SK-N-SH (cell line): ENCODE data around the gene MAP1A. TPM values are rescaled to one million over a fixed set of nuclear protein-coding genes. Genes with fewer than 3 reads are reported as not detected.
A peak's percentile ranks its signal among the peaks of the same experiment; 100 is the strongest.

Experiments
- CTCF ChIA-PET: fragments of 300-600, 350-600 bp; formaldehyde crosslinking; extraction: SDS; loops from one replicate; lab custom pipeline; 2021; lab: Yijun Ruan, JAX
- POLR2A ChIA-PET: fragments of 350-600 bp; sonication (Branson Sonifier 250); formaldehyde crosslinking; extraction: SDS; loops from one replicate; lab custom pipeline; 2020; ENCODE audit warnings: antibody characterized with exemption, inconsistent platforms; lab: Yijun Ruan, JAX
- DNase-seq: peaks from one replicate; pipeline ENCODE4 v3.0.0; 2012
- H2AFZ ChIP-seq: fragments of 200-600 bp; sonication (generic); 2 replicates; pipeline ENCODE4 v1.8.1; 2016; ENCODE audit warnings: antibody characterized with exemption, mild to moderate bottlenecking, low read depth
- H3F3A ChIP-seq: fragments of 200-600 bp; sonication (generic); replicated peaks from 2 replicates; pipeline ENCODE3; 2016; ENCODE audit warnings: antibody characterized with exemption, mild to moderate bottlenecking; ENCODE audit not compliant: insufficient read depth
- H3K27ac ChIP-seq, 2 experiments: fragments of 200-500 bp in 1 of 2; fragments of 200-600 bp in 1 of 2; sonication (Bioruptor generic) in 1 of 2; sonication (generic), shearing (Covaris generic) in 1 of 2; 2 replicates each; pipeline versions ENCODE4 v1.5.1 to v1.6.1; 2014 to 2016; ENCODE audit warnings: low read depth in 2 of 2, inconsistent platforms in 1 of 2, low read length in 1 of 2, mild to moderate bottlenecking in 1 of 2, mixed read lengths in 1 of 2
- H3K27me3 ChIP-seq: fragments of 200-600 bp; sonication (generic), shearing (Covaris generic); 2 replicates; pipeline ENCODE4 v1.6.1; 2016; ENCODE audit warnings: mixed run types; ENCODE audit not compliant: insufficient read depth
- H3K36me3 ChIP-seq, 2 experiments: fragments of 200-500 bp in 1 of 2; fragments of 200-600 bp in 1 of 2; sonication (Bioruptor generic) in 1 of 2; sonication (generic) in 1 of 2; replicated peaks in 1 of 2; 2 replicates each; pipeline versions ENCODE3 to v1.5.1; 2014 to 2016; ENCODE audit warnings: low read length in 1 of 2, mild to moderate bottlenecking in 1 of 2; ENCODE audit not compliant: insufficient read depth in 2 of 2, control insufficient read depth in 1 of 2
- H3K4me1 ChIP-seq, 2 experiments: fragments of 200-500 bp in 1 of 2; fragments of 200-600 bp in 1 of 2; sonication (Bioruptor generic) in 1 of 2; sonication (generic), shearing (Covaris generic) in 1 of 2; 2 replicates each; pipeline versions ENCODE4 v1.5.1 to v1.6.1; 2014 to 2016; ENCODE audit warnings: low read depth in 1 of 2, low read length in 1 of 2, mixed run types in 1 of 2; ENCODE audit not compliant: insufficient read depth in 2 of 2, control insufficient read depth in 1 of 2
- H3K4me2 ChIP-seq: fragments of 200-600 bp; sonication (generic), shearing (Covaris generic); 2 replicates; pipeline ENCODE4 v1.6.1; 2017; ENCODE audit warnings: mixed run types
- H3K4me3 ChIP-seq, 2 experiments: fragments of 200-500 bp in 1 of 2; fragments of 200-600 bp in 1 of 2; sonication (Bioruptor generic) in 1 of 2; sonication (generic), shearing (Covaris generic) in 1 of 2; 2 replicates each; pipeline versions ENCODE4 v1.5.1 to v1.8.1; 2014 to 2016; ENCODE audit warnings: low read depth in 2 of 2, inconsistent platforms in 1 of 2, low read length in 1 of 2, mild to moderate bottlenecking in 1 of 2, mixed read lengths in 1 of 2, moderate library complexity in 1 of 2
- H3K79me2 ChIP-seq: fragments of 200-600 bp; sonication (generic); 2 replicates; pipeline ENCODE4 v1.8.1; 2017; ENCODE audit warnings: mild to moderate bottlenecking; ENCODE audit not compliant: insufficient read depth
- H3K9ac ChIP-seq: fragments of 200-600 bp; sonication (generic); 2 replicates; pipeline ENCODE4 v1.6.1; 2017; ENCODE audit warnings: mixed run types
- H3K9me2 ChIP-seq: fragments of 200-600 bp; sonication (generic); 2 replicates; pipeline ENCODE4 v1.6.1; 2017; ENCODE audit warnings: mixed run types
- H3K9me3 ChIP-seq: fragments of 200-600 bp; sonication (generic); 2 replicates; pipeline ENCODE4 v1.6.1; 2017; ENCODE audit warnings: mixed run types, mild to moderate bottlenecking, moderate library complexity
- H4K20me1 ChIP-seq: fragments of 200-600 bp; sonication (generic); 2 replicates; pipeline ENCODE4 v1.6.1; 2017; ENCODE audit warnings: mild to moderate bottlenecking, mixed run types; ENCODE audit not compliant: insufficient read depth
- CHD2 ChIP-seq: fragments of 150-350 bp; IDR thresholded peaks from 2 replicates; pipeline ENCODE4 v1.6.1; 2018; ENCODE audit warnings: low read length; ENCODE audit not compliant: partially characterized antibody
- ELF1 ChIP-seq: IDR thresholded peaks from 2 replicates; pipeline ENCODE4 v1.4.0; 2012
- EP300 ChIP-seq, 2 experiments: IDR thresholded peaks; 2 replicates each; pipeline versions ENCODE4 v1.4.0 to v1.6.1; 2012; ENCODE audit warnings: borderline replicate concordance in 1 of 2, low read depth in 1 of 2, low read length in 1 of 2
- EZH2phosphoT487 ChIP-seq: fragments of 200-600 bp; sonication (generic); IDR thresholded peaks from 2 replicates; pipeline ENCODE4 v1.6.1; 2017; ENCODE audit warnings: low read depth, mixed run types, mild to moderate bottlenecking, antibody characterized with exemption, moderate library complexity, borderline replicate concordance
- FOSL2 ChIP-seq: IDR thresholded peaks from 2 replicates; pipeline ENCODE4 v1.4.0; 2012; ENCODE audit warnings: low read depth, mild to moderate bottlenecking, moderate library complexity, borderline replicate concordance
- FOXJ3 ChIP-seq: sonication (generic); formaldehyde crosslinking; IDR thresholded peaks from 2 replicates; pipeline ENCODE4 v1.5.1; 2020; ENCODE audit warnings: mild to moderate bottlenecking, missing genetic modification reagents
- FOXM1 ChIP-seq: IDR thresholded peaks from 2 replicates; pipeline ENCODE4 v1.4.0; 2012; ENCODE audit warnings: low read depth, mild to moderate bottlenecking
- GABPA ChIP-seq: IDR thresholded peaks from 2 replicates; pipeline ENCODE4 v1.4.0; 2012; ENCODE audit warnings: low read depth, mild to moderate bottlenecking
- GATA2 ChIP-seq: sonication (generic); formaldehyde crosslinking; IDR thresholded peaks from 2 replicates; pipeline ENCODE4 v1.5.0; 2020; ENCODE audit warnings: mild to moderate bottlenecking, missing genetic modification reagents
- JUND ChIP-seq: IDR thresholded peaks from 2 replicates; pipeline ENCODE4 v1.4.0; 2012
- MEF2A ChIP-seq: IDR thresholded peaks from 2 replicates; pipeline ENCODE4 v1.4.0; 2012; ENCODE audit warnings: low read depth, borderline replicate concordance
- MXI1 ChIP-seq: IDR thresholded peaks from 2 replicates; pipeline ENCODE4 v1.6.1; 2012; ENCODE audit warnings: mild to moderate bottlenecking, low read depth, low read length, improper control_type of control experiment
- NFIC ChIP-seq: IDR thresholded peaks from 2 replicates; pipeline ENCODE4 v1.4.0; 2012; ENCODE audit warnings: borderline replicate concordance
- NRF1 ChIP-seq: IDR thresholded peaks from 2 replicates; pipeline ENCODE4 v1.6.1; 2012; ENCODE audit warnings: low read depth, mild to moderate bottlenecking, low read length
- POLR2AphosphoS5 ChIP-seq: IDR thresholded peaks from 2 replicates; pipeline ENCODE4 v1.6.1; 2012; ENCODE audit warnings: low read depth, low read length
- RAD21 ChIP-seq: IDR thresholded peaks from 2 replicates; pipeline ENCODE4 v1.6.1; 2012; ENCODE audit warnings: mild to moderate bottlenecking, low read length
- RCOR1 ChIP-seq: fragments of 150-350 bp; IDR thresholded peaks from 2 replicates; pipeline ENCODE4 v1.6.1; 2017; ENCODE audit warnings: antibody characterized with exemption, low read length
- RFX5 ChIP-seq: IDR thresholded peaks from 2 replicates; pipeline ENCODE4 v1.6.1; 2012; ENCODE audit warnings: mild to moderate bottlenecking, improper control_type of control experiment, low read length
- RXRA ChIP-seq: IDR thresholded peaks from 2 replicates; pipeline ENCODE4 v1.4.0; 2012; ENCODE audit warnings: low read depth, mild to moderate bottlenecking, borderline replicate concordance
- SIN3A ChIP-seq: IDR thresholded peaks from 2 replicates; pipeline ENCODE4 v1.6.1; 2012; ENCODE audit warnings: low read depth, mild to moderate bottlenecking, low read length, moderate library complexity, borderline replicate concordance
- SMC3 ChIP-seq: IDR thresholded peaks from 2 replicates; pipeline ENCODE4 v1.6.1; 2012; ENCODE audit warnings: low read depth, low read length, improper control_type of control experiment
- TAF1 ChIP-seq: IDR thresholded peaks from 2 replicates; pipeline ENCODE4 v1.6.1; 2012; ENCODE audit warnings: low read depth, mild to moderate bottlenecking, low read length, moderate library complexity, borderline replicate concordance
- YY1 ChIP-seq: IDR thresholded peaks from 2 replicates; pipeline ENCODE4 v1.4.0; 2012; ENCODE audit warnings: low read depth, mild to moderate bottlenecking
- WGBS: methylation state at CpG from one replicate; pipeline ENCODE4 v1.1.6; 2017; ENCODE audit warnings: low lambda C conversion rate; 5-methylcytosine and 5-hydroxymethylcytosine counted together
- polyA plus RNA-seq, 3 experiments: library from polyadenylated mRNA; depleted of rRNA; stranded (reverse); fragments of >200 nt; gene quantifications; 2 replicates each; pipeline ENCODE4 v1.2.3, GENCODE V29; 2012
- TF ChIP-seq, protein P1 (sequence below): fragments of 150-350 bp; IDR thresholded peaks from 2 replicates; pipeline ENCODE4 v1.6.1; 2017; ENCODE audit warnings: antibody characterized with exemption, low read length, low read depth, borderline replicate concordance
- TF ChIP-seq, protein P2 (sequence below): fragments of 150-350 bp; IDR thresholded peaks from 2 replicates; pipeline ENCODE4 v1.6.1; 2016; ENCODE audit warnings: mild to moderate bottlenecking, low read depth, low read length
- TF ChIP-seq, protein P3 (sequence below): IDR thresholded peaks from 2 replicates; pipeline ENCODE4 v1.4.0; 2012; ENCODE audit warnings: low read depth, borderline replicate concordance
- TF ChIP-seq, protein P4 (sequence below): IDR thresholded peaks from 2 replicates; pipeline ENCODE4 v1.4.0; 2012; ENCODE audit warnings: low read depth
- TF ChIP-seq, protein P5 (sequence below): IDR thresholded peaks from 2 replicates; pipeline ENCODE4; 2012

MAP1A gene
- polyA plus RNA-seq, 1 of the 3 experiments (the other 2 are of a cell fraction): 6.0 TPM

DNA sequence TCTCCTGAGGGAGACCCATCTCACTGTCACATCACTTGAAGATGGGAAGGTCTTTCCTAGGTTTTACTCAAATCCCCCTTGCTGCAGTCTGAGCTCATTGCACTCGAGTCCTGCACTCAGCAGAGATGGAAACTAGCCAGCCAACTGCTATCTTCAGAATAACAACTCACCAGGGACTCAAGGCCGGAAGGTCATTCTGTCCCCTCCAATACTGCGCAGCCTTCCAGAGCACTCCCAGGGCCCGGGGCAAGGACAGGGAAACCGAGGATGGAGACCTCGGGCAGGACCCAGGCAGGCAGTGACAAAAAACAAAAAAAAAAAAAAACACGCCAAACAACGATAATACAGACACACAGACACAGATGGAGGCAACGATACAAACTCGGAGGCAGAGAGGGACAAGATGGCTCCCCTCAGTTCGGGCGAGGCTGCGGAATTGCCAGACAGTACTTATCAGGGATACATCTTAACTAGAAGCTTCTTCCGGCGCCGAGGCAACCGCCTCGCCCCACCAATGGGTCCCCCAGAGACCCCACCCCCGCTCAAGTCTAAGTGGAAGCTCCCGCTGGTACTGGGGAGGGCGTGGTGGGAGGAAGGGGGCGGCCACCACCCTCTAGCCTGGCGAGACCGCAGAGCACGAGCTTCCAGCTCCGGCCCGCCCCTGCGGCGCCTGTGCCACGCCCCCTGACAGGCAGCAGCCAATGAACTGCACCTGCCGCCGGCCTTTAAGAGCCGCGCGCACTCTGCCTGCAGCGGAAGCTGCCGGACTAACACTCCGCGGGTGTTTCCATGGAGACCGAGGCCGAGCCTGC lies 7.0 kb upstream of the MAP1A start:
- Histone ChIP-seq H3K4me3 (peak overlapping the region; percentile 55 to 75), H3K9ac (peak overlapping the region; percentile 88), H3K27me3 (no peaks in the 10 kb centered on the region), H3K4me1 (peaks cover 15 to 29% of the 10 kb centered on the region in 2 experiments), H4K20me1 (no peaks in the 10 kb centered on the region), H3K9me3 (no peaks in the 10 kb centered on the region), H3K36me3 (no peaks in the 10 kb centered on the region), H3K4me2 (peak overlapping the region; percentile 86), H3K27ac (peak overlapping the region; percentile 95 to 99), H3K9me2 (no peaks in the 10 kb centered on the region), H2AFZ (peak overlapping the region; percentile 86), H3F3A (peaks cover 11% of the 10 kb centered on the region), H3K79me2 (peaks cover 6% of the 10 kb centered on the region; the same call in 1 of the 2 replicates)
- POLR2A ChIA-PET: interaction anchor here (0.7 to 2.5 kb wide), 9 partner anchors 13 to 275 kb away, joined by 3 to 32 read pairs (median 4); partner anchors contain the start of genes TP53BP1, TUBGCP4 and ZSCAN29
- 2% methylated on average over 21 of the region's 41 CpGs for WGBS
- DNase-seq: peak; percentile 94
- CTCF ChIA-PET: interaction anchor here (0.7 to 4.6 kb wide), 9 partner anchors 13 to 82 kb away, joined by 3 to 35 read pairs (median 7); partner anchors contain the start of gene TP53BP1
- TF ChIP-seq RXRA: no peak; the same call in 1 of the 2 replicates
- TF ChIP-seq NFIC: peak; percentile 50
- TF ChIP-seq, protein P1, sequence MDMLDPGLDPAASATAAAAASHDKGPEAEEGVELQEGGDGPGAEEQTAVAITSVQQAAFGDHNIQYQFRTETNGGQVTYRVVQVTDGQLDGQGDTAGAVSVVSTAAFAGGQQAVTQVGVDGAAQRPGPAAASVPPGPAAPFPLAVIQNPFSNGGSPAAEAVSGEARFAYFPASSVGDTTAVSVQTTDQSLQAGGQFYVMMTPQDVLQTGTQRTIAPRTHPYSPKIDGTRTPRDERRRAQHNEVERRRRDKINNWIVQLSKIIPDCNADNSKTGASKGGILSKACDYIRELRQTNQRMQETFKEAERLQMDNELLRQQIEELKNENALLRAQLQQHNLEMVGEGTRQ: no peak
- TF ChIP-seq POLR2AphosphoS5: peak; percentile 79
- peak; percentile 63 for TF ChIP-seq CHD2
- TF ChIP-seq GATA2 (CRISPR knock-in tag): peak; percentile 90
- TF ChIP-seq SMC3: no peak
- TF ChIP-seq YY1: peak; percentile 86
- no peak for TF ChIP-seq MEF2A
- TF ChIP-seq, protein P2, sequence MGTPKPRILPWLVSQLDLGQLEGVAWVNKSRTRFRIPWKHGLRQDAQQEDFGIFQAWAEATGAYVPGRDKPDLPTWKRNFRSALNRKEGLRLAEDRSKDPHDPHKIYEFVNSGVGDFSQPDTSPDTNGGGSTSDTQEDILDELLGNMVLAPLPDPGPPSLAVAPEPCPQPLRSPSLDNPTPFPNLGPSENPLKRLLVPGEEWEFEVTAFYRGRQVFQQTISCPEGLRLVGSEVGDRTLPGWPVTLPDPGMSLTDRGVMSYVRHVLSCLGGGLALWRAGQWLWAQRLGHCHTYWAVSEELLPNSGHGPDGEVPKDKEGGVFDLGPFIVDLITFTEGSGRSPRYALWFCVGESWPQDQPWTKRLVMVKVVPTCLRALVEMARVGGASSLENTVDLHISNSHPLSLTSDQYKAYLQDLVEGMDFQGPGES: peak; percentile 25; the same call in 1 of the 2 replicates
- no peak for TF ChIP-seq FOSL2
- TF ChIP-seq FOXJ3 (CRISPR knock-in tag): no peak
- TF ChIP-seq TAF1: peak; percentile 42; the same call in 1 of the 2 replicates
- TF ChIP-seq, protein P3, sequence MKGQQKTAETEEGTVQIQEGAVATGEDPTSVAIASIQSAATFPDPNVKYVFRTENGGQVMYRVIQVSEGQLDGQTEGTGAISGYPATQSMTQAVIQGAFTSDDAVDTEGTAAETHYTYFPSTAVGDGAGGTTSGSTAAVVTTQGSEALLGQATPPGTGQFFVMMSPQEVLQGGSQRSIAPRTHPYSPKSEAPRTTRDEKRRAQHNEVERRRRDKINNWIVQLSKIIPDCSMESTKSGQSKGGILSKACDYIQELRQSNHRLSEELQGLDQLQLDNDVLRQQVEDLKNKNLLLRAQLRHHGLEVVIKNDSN: no peak; the same call in 1 of the 2 replicates
- TF ChIP-seq GABPA: peak; percentile 46
- TF ChIP-seq JUND: no peak
- peak; percentile 37 for TF ChIP-seq RAD21
- no peak for TF ChIP-seq ELF1
- no peak for TF ChIP-seq FOXM1
- TF ChIP-seq, protein P4, sequence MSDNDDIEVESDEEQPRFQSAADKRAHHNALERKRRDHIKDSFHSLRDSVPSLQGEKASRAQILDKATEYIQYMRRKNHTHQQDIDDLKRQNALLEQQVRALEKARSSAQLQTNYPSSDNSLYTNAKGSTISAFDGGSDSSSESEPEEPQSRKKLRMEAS: peak; percentile 69
- TF ChIP-seq RFX5: peak; percentile 70; the same call in 1 of the 2 replicates
- peak; percentile 90 for TF ChIP-seq MXI1
- peak in 1 of 2 experiments; percentile 9; a peak in 2 of 4 replicates for TF ChIP-seq EP300 (IDR thresholded peaks at IDR 0.05; ENCODE audit: borderline replicate concordance in 1 of 2, low read depth in 1 of 2, low read length in 1 of 2)
- TF ChIP-seq EZH2phosphoT487: no peak
- TF ChIP-seq, protein P5, sequence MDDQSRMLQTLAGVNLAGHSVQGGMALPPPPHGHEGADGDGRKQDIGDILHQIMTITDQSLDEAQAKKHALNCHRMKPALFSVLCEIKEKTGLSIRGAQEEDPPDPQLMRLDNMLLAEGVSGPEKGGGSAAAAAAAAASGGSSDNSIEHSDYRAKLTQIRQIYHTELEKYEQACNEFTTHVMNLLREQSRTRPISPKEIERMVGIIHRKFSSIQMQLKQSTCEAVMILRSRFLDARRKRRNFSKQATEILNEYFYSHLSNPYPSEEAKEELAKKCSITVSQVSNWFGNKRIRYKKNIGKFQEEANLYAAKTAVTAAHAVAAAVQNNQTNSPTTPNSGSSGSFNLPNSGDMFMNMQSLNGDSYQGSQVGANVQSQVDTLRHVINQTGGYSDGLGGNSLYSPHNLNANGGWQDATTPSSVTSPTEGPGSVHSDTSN: no peak; the same call in 1 of the 2 replicates
- TF ChIP-seq NRF1: peak; percentile 71
- TF ChIP-seq SIN3A: peak; percentile 80; the same call in 1 of the 2 replicates
- TF ChIP-seq RCOR1: no peak
